ENCODE data around the gene C2CD4D.

Gene C2CD4D

DNA sequence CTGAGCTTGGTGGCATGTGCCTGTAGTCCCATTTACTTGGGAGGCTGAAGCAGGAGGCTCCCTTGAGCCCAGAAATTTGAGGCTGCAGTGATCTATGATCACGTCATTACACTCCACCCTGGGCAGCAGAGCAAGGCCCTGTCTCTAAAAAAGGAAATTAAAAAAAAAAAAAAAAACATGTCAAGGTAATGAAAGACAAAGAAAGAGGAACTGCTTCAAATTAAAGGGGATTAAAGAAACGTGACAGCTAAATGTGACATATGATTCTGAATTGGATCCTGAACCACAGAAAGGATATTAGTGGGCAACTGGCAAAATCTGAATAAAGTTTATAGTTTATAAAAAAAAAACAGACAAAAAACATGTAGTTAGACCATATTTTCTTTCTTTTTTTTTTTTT lies 3.8 kb upstream of the C2CD4D start (continued):
- TF ChIP-seq, protein P1, sequence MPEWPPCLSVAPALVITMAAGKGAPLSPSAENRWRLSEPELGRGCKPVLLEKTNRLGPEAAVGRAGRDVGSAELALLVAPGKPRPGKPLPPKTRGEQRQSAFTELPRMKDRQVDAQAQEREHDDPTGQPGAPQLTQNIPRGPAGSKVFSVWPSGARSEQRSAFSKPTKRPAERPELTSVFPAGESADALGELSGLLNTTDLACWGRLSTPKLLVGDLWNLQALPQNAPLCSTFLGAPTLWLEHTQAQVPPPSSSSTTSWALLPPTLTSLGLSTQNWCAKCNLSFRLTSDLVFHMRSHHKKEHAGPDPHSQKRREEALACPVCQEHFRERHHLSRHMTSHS (tag by site-specific recombination; IDR thresholded peaks at IDR 0.05), result no peak
- TF ChIP-seq, protein P2, sequence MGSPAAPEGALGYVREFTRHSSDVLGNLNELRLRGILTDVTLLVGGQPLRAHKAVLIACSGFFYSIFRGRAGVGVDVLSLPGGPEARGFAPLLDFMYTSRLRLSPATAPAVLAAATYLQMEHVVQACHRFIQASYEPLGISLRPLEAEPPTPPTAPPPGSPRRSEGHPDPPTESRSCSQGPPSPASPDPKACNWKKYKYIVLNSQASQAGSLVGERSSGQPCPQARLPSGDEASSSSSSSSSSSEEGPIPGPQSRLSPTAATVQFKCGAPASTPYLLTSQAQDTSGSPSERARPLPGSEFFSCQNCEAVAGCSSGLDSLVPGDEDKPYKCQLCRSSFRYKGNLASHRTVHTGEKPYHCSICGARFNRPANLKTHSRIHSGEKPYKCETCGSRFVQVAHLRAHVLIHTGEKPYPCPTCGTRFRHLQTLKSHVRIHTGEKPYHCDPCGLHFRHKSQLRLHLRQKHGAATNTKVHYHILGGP (tag by site-specific recombination; IDR thresholded peaks at IDR 0.05), result no peak
- TF ChIP-seq ZNF544 (tag by site-specific recombination; IDR thresholded peaks at IDR 0.05) (no peak), REPIN1 (tag by site-specific recombination; IDR thresholded peaks at IDR 0.05; ENCODE audit: low read depth) (no peak), ZNF239 (tag by site-specific recombination; IDR thresholded peaks at IDR 0.05) (no peak)

DNA sequence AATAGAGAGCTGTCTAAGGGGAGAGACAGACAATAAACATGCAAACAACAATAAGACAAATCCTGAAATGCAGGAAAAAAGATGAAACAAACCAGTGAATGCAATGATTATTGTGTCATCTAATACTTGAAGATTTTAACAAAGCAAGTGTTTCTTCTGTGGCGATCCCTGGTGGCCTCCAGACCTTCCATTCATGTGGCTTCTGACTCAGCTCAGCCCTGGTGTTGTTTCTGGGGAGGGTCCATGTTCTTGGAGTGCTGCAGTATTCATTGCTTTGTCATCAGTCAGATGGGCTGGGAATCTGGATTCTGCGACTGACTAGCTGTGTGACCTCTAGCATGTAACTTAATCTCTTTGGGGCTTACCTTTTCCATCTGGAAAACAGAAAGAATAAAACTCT lies 1.5 kb upstream of the C2CD4D start:
- Histone ChIP-seq H3K4me1 (ENCODE audit: control insufficient read depth, insufficient read depth, low read length) (no peaks in the 10 kb centered on the region), H3K36me3 (ENCODE audit: control insufficient read depth in 2 of 2, insufficient read depth in 1 of 2, low read length in 2 of 2) (no peaks in the 10 kb centered on the region), H3K27ac (ENCODE audit: extremely low read depth, low read depth, low read length) (no peak overlapping the region), H3K4me3 (ENCODE audit: low read depth, low read length) (no peak overlapping the region), H3K9me3 (ENCODE audit: control insufficient read depth, insufficient read depth, low read depth, low read length) (no peaks in the 10 kb centered on the region)
- ChIA-PET CTCF (interaction anchor here (0.8 to 1.4 kb wide), 4 partner anchors 40 to 500 kb away, joined by 3 read pairs; no protein-coding TSS in a partner anchor), POLR2A (no interaction called here)
- TF ChIP-seq, protein P3, sequence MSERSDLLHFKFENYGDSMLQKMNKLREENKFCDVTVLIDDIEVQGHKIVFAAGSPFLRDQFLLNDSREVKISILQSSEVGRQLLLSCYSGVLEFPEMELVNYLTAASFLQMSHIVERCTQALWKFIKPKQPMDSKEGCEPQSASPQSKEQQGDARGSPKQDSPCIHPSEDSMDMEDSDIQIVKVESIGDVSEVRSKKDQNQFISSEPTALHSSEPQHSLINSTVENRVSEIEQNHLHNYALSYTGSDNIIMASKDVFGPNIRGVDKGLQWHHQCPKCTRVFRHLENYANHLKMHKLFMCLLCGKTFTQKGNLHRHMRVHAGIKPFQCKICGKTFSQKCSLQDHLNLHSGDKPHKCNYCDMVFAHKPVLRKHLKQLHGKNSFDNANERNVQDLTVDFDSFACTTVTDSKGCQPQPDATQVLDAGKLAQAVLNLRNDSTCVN (tag by site-specific recombination; optimal IDR thresholded peaks at IDR 0.05), result no peak
- TF ChIP-seq MYNN (tag by site-specific recombination; IDR thresholded peaks at IDR 0.05; ENCODE audit: borderline replicate concordance), result no peak
- no peak for TF ChIP-seq ZNF174 (tag by site-specific recombination; IDR thresholded peaks at IDR 0.05)
- no peak for TF ChIP-seq ZNF211 (tag by site-specific recombination; IDR thresholded peaks at IDR 0.05; ENCODE audit: low read depth)
- TF ChIP-seq ZBTB7A (tag by site-specific recombination; IDR thresholded peaks at IDR 0.05; ENCODE audit: low read depth), result no peak
- no peak for TF ChIP-seq ZNF654 (tag by site-specific recombination; IDR thresholded peaks at IDR 0.05; ENCODE audit: low read depth)
- TF ChIP-seq ZNF350 (tag by site-specific recombination; IDR thresholded peaks at IDR 0.05), result no peak
- no peak for TF ChIP-seq OSR2 (tag by site-specific recombination; IDR thresholded peaks at IDR 0.05)
- TF ChIP-seq ZNF830 (tag by site-specific recombination; IDR thresholded peaks at IDR 0.05; ENCODE audit: low read depth), result no peak

DNA sequence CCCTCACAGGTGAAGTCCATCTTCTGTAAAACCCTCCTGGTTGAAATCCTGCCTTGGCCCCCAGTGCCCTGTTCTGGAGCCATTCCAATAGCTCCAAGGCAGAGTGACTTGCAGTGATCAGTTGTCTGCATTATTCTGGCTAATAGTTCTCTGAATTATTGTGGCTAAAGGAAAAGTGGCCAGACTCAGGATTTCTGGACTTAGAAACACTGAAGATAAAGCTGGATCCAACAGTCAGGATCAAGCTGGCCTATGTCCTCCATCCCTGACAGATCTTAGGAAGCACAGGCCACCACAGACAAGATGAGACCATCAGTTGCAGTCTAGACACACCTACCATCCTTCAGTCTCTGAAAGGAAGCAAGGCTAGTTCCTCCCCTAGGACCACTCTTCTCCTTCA lies 801 bp upstream of the C2CD4D start:
- Histone ChIP-seq H3K9me3 (ENCODE audit: control insufficient read depth, insufficient read depth, low read depth, low read length) (no peaks in the 10 kb centered on the region), H3K36me3 (ENCODE audit: control insufficient read depth in 2 of 2, insufficient read depth in 1 of 2, low read length in 2 of 2) (no peaks in the 10 kb centered on the region), H3K4me1 (ENCODE audit: control insufficient read depth, insufficient read depth, low read length) (no peaks in the 10 kb centered on the region), H3K27ac (ENCODE audit: extremely low read depth, low read depth, low read length) (no peak overlapping the region), H3K4me3 (ENCODE audit: low read depth, low read length) (no peak overlapping the region)
- ChIA-PET CTCF (interaction anchor here (0.6 to 1.4 kb wide), 6 partner anchors 41 to 499 kb away, joined by 3 to 4 read pairs (median 3); no protein-coding TSS in a partner anchor), POLR2A (interaction anchor here (0.9 kb wide), 1 partner anchor 77 kb away, joined by 3 read pairs; the partner anchor contains the start of gene MRPL9)
- no peak for TF ChIP-seq ZNF366 (tag by site-specific recombination; conservative IDR thresholded peaks at IDR 0.05)
- TF ChIP-seq WT1 (tag by site-specific recombination; IDR thresholded peaks at IDR 0.05), result no peak
- no peak for TF ChIP-seq KLF9 (tag by site-specific recombination; IDR thresholded peaks at IDR 0.05; ENCODE audit: low read depth)
- TF ChIP-seq OVOL3 (tag by site-specific recombination; IDR thresholded peaks at IDR 0.05), result no peak
- TF ChIP-seq, protein P4, sequence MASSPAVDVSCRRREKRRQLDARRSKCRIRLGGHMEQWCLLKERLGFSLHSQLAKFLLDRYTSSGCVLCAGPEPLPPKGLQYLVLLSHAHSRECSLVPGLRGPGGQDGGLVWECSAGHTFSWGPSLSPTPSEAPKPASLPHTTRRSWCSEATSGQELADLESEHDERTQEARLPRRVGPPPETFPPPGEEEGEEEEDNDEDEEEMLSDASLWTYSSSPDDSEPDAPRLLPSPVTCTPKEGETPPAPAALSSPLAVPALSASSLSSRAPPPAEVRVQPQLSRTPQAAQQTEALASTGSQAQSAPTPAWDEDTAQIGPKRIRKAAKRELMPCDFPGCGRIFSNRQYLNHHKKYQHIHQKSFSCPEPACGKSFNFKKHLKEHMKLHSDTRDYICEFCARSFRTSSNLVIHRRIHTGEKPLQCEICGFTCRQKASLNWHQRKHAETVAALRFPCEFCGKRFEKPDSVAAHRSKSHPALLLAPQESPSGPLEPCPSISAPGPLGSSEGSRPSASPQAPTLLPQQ (tag by site-specific recombination; IDR thresholded peaks at IDR 0.05), result no peak
- no peak for TF ChIP-seq ZNF777 (tag by site-specific recombination; IDR thresholded peaks at IDR 0.05; ENCODE audit: borderline replicate concordance)
- TF ChIP-seq ZFHX2 (tag by site-specific recombination; conservative IDR thresholded peaks at IDR 0.05), result no peak
- TF ChIP-seq ZNF529 (tag by site-specific recombination; IDR thresholded peaks at IDR 0.05; ENCODE audit: insufficient replicate concordance), result no peak

Data from HEK293 (cell line).